SH-SY5Y (cell line): Measurements from ENCODE around the gene COQ8A.

Experiments
- GATA2 ChIP-seq: IDR thresholded peaks from 2 replicates; pipeline ENCODE4 v1.6.1; 2011; ENCODE audit warnings: mild to moderate bottlenecking, low read depth, low read length
- GATA3 ChIP-seq: IDR thresholded peaks from 2 replicates; pipeline ENCODE4 v1.6.1; 2011; ENCODE audit warnings: low read depth, mild to moderate bottlenecking, low read length, moderate library complexity

- TF ChIP-seq GATA3, result no peak
- no peak for TF ChIP-seq GATA2
Measured at GRCh38 chr1:226956942-226957713, 17.0 kb downstream of the COQ8A start.
